ENCODE results near the gene VTI1A. TPM values are rescaled to one million over a fixed set of nuclear protein-coding genes. Genes with fewer than 3 reads are reported as not detected.

Gene VTI1A
- total and polyA plus RNA-seq, 12 donors: 5.2 to 64.1 (median 22.0) TPM

- WGBS, 4 donors: 65 to 67% (median 66%) methylated on average over 2 of the region's 2 CpGs
- intact Hi-C loops (cut with DNase I): no loop called here
- Histone ChIP-seq H3K27ac (no peak overlapping the region), H3K27me3 (no peaks in the 10 kb centered on the region), H3K36me3 (replicated peaks in 1 of 2) (no peaks in the 10 kb centered on the region), H3K4me1 (replicated peaks in 1 of 2) (peaks cover 0 to 6% of the 10 kb centered on the region in 2 donors), H3K9me3 (replicated peaks in 1 of 3) (no peaks in the 10 kb centered on the region), H3K4me3 (no peak overlapping the region)
- DNase-seq: no peak
- TF ChIP-seq POLR2A (IDR thresholded peaks at IDR 0.05): no peak
- TF ChIP-seq, protein P1, sequence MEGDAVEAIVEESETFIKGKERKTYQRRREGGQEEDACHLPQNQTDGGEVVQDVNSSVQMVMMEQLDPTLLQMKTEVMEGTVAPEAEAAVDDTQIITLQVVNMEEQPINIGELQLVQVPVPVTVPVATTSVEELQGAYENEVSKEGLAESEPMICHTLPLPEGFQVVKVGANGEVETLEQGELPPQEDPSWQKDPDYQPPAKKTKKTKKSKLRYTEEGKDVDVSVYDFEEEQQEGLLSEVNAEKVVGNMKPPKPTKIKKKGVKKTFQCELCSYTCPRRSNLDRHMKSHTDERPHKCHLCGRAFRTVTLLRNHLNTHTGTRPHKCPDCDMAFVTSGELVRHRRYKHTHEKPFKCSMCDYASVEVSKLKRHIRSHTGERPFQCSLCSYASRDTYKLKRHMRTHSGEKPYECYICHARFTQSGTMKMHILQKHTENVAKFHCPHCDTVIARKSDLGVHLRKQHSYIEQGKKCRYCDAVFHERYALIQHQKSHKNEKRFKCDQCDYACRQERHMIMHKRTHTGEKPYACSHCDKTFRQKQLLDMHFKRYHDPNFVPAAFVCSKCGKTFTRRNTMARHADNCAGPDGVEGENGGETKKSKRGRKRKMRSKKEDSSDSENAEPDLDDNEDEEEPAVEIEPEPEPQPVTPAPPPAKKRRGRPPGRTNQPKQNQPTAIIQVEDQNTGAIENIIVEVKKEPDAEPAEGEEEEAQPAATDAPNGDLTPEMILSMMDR (IDR thresholded peaks at IDR 0.05): no peak
These were observed 99.5 kb downstream of the VTI1A start for GRCh38 chr10:112546474-112546873.

GRCh38 chr10:112548535-112549276 lies 101.7 kb downstream of the VTI1A start:
- no peak overlapping the region for H3K27ac ChIP-seq
- TF ChIP-seq POLR2A (IDR thresholded peaks at IDR 0.05): no peak
- TF ChIP-seq, protein P1 (IDR thresholded peaks at IDR 0.05): no peak
- no peaks in the 10 kb centered on the region for H3K36me3 ChIP-seq (replicated peaks in 1 of 2)
- H3K4me1 ChIP-seq (replicated peaks in 1 of 2): no peaks in the 10 kb centered on the region
- 93 to 100% (median 97%) methylated on average over 8 of the region's 8 CpGs for WGBS, 4 donors
- no peaks in the 10 kb centered on the region for H3K27me3 ChIP-seq
- no peaks in the 10 kb centered on the region for H3K9me3 ChIP-seq (replicated peaks in 1 of 3)
- intact Hi-C loops (cut with DNase I): no loop called here
- no peak for DNase-seq
- no peak overlapping the region for H3K4me3 ChIP-seq

GRCh38 chr10:112552593-112553110 lies 105.6 kb downstream of the VTI1A start:
- Histone ChIP-seq H3K4me3 (no peak overlapping the region), H3K27me3 (no peaks in the 10 kb centered on the region), H3K36me3 (replicated peaks in 1 of 2) (no peaks in the 10 kb centered on the region), H3K4me1 (replicated peaks in 1 of 2) (no peaks in the 10 kb centered on the region), H3K9me3 (replicated peaks in 1 of 3) (no peaks in the 10 kb centered on the region), H3K27ac (no peak overlapping the region)
- intact Hi-C loops (cut with DNase I): no loop called here
- no peak for DNase-seq
- TF ChIP-seq, protein P1 (IDR thresholded peaks at IDR 0.05): no peak
- WGBS, 4 donors: 94 to 96% (median 95%) methylated on average over 4 of the region's 4 CpGs

DNA sequence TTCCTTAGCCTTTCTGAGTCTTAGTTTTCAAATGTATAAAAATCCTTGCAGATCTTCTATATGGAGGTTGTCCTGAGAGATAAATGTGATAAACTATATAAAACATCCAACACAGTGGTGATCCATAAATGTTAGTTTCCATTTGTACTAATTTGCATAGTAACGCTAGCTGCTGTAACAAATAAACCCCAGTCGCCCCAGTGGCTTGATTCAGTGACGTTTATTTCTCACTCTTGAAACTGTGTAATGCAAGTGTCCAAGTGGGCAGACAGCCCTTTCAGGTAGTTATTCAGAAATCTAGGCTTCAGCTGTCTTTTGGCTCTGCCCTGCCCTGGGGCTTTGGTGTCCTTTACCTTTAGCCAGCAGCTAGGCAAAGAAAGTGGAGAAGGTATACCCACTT lies 106.3 kb downstream of the VTI1A start:
- intact Hi-C loops (cut with DNase I): no loop called here
- H3K27ac ChIP-seq: no peak overlapping the region
- H3K4me3 ChIP-seq: no peak overlapping the region
- no peaks in the 10 kb centered on the region for H3K36me3 ChIP-seq (replicated peaks in 1 of 2)
- no peaks in the 10 kb centered on the region for H3K9me3 ChIP-seq (replicated peaks in 1 of 3)
- H3K27me3 ChIP-seq: no peaks in the 10 kb centered on the region
- H3K4me1 ChIP-seq (replicated peaks in 1 of 2): no peaks in the 10 kb centered on the region
- 73 to 96% (median 93%) methylated on average over 3 of the region's 3 CpGs for WGBS, 4 donors
- no peak for TF ChIP-seq POLR2A (IDR thresholded peaks at IDR 0.05)
- TF ChIP-seq, protein P1 (IDR thresholded peaks at IDR 0.05): no peak
- DNase-seq: no peak

Measured in adrenal gland (tissue), 12 donors.